HUES6 (cell line): ENCODE data around the gene VIP.
"Not testable (repeated sequence)": the region's sequence is repeated elsewhere in the genome, so short reads cannot be mapped to it uniquely, and the experiment has no call there.

Experiments used
- H3K27ac ChIP-seq: 2 replicates; pipeline ENCODE4 v1.7.0; 2013; ENCODE audit warnings: low read depth, mild to moderate bottlenecking, low read length, inconsistent platforms
- H3K27me3 ChIP-seq: 2 replicates; pipeline ENCODE4 v1.6.1; 2013; ENCODE audit warnings: low read length; ENCODE audit not compliant: control insufficient read depth, insufficient read depth
- H3K36me3 ChIP-seq: 2 replicates; pipeline ENCODE4 v1.6.1; 2013; ENCODE audit warnings: low read length; ENCODE audit not compliant: control insufficient read depth, insufficient read depth
- H3K4me1 ChIP-seq: 2 replicates; pipeline ENCODE4 v1.6.1; 2013; ENCODE audit warnings: low read length; ENCODE audit not compliant: control insufficient read depth, insufficient read depth
- H3K4me3 ChIP-seq: 2 replicates; pipeline ENCODE4 v1.5.1; 2013; ENCODE audit warnings: low read depth, low read length
- H3K9ac ChIP-seq: one replicate; pipeline ENCODE4 v1.6.1; 2013; ENCODE audit warnings: mild to moderate bottlenecking, low read length
- H3K9me3 ChIP-seq: 2 replicates; pipeline ENCODE4 v1.6.1; 2013; ENCODE audit warnings: low read depth, low read length; ENCODE audit not compliant: control insufficient read depth, insufficient read depth

The VIP gene

GRCh38 chr6:152750694-152751093 lies at the start of gene VIP:
Gene VIP, plus strand, starts transcription at chr6:152750797. Its CDS starts 1,381 bp downstream, at chr6:152752178.
- H3K27me3 ChIP-seq: no peaks in the 10 kb centered on the region
- H3K36me3 ChIP-seq: no peaks in the 10 kb centered on the region
- H3K27ac ChIP-seq: no peak within 1 kb of the TSS
- H3K4me3 ChIP-seq: no peak within 1 kb of the TSS
- H3K9ac ChIP-seq: no peak within 1 kb of the TSS
- no peaks in the 10 kb centered on the region for H3K4me1 ChIP-seq
- no peaks in the 10 kb centered on the region for H3K9me3 ChIP-seq

- peak overlapping the region; percentile 6 for H3K9ac ChIP-seq
- no peak overlapping the region for H3K4me3 ChIP-seq
- no peaks in the 10 kb centered on the region for H3K9me3 ChIP-seq
These were observed 49.3 kb upstream of the VIP start for GRCh38 chr6:152701081-152701862.

GRCh38 chr6:152701863-152702401 lies 48.7 kb upstream of the VIP start:
- Histone ChIP-seq H3K9me3 (no peaks in the 10 kb centered on the region), H3K4me3 (no peak overlapping the region), H3K9ac (no peak overlapping the region), H3K27me3 (no peaks in the 10 kb centered on the region), H3K4me1 (peaks cover 17% of the 10 kb centered on the region), H3K27ac (no peak overlapping the region), H3K36me3 (no peaks in the 10 kb centered on the region)

More at GRCh38 chr6:152701081-152701862, 49.3 kb upstream of the VIP start:
- H3K27me3 ChIP-seq: no peaks in the 10 kb centered on the region
- no peak overlapping the region for H3K27ac ChIP-seq
- H3K36me3 ChIP-seq: no peaks in the 10 kb centered on the region
- peaks cover 17% of the 10 kb centered on the region for H3K4me1 ChIP-seq

GRCh38 chr6:152703750-152704149 lies 46.8 kb upstream of the VIP start:
- not testable (repeated sequence) for H3K36me3 ChIP-seq, H3K9me3 ChIP-seq, H3K27me3 ChIP-seq, H3K27ac ChIP-seq, H3K9ac ChIP-seq, H3K4me3 ChIP-seq
- peaks cover 17% of the 10 kb centered on the region for H3K4me1 ChIP-seq

GRCh38 chr6:152705327-152705726 lies 45.3 kb upstream of the VIP start:
- H3K36me3 ChIP-seq: no peaks in the 10 kb centered on the region
- H3K27ac ChIP-seq: no peak overlapping the region
- no peaks in the 10 kb centered on the region for H3K27me3 ChIP-seq
- H3K4me1 ChIP-seq: peaks cover 14% of the 10 kb centered on the region
- H3K9me3 ChIP-seq: peaks cover 4% of the 10 kb centered on the region; the same call in 1 of the 2 replicates
- H3K4me3 ChIP-seq: no peak overlapping the region
- no peak overlapping the region for H3K9ac ChIP-seq

GRCh38 chr6:152716322-152716721 lies 34.3 kb upstream of the VIP start:
- Histone ChIP-seq H3K9ac (no peak overlapping the region), H3K4me1 (no peaks in the 10 kb centered on the region; the same call in 1 of the 2 replicates), H3K9me3 (no peaks in the 10 kb centered on the region; the same call in 1 of the 2 replicates), H3K36me3 (no peaks in the 10 kb centered on the region), H3K4me3 (no peak overlapping the region), H3K27me3 (no peaks in the 10 kb centered on the region), H3K27ac (no peak overlapping the region)

GRCh38 chr6:152720974-152721373 lies 29.6 kb upstream of the VIP start:
- H3K4me3 ChIP-seq: no peak overlapping the region
- H3K27me3 ChIP-seq: no peaks in the 10 kb centered on the region
- no peaks in the 10 kb centered on the region; the same call in 1 of the 2 replicates for H3K4me1 ChIP-seq
- H3K9me3 ChIP-seq: no peaks in the 10 kb centered on the region
- no peak overlapping the region for H3K9ac ChIP-seq
- H3K27ac ChIP-seq: no peak overlapping the region
- H3K36me3 ChIP-seq: no peaks in the 10 kb centered on the region

- H3K9me3 ChIP-seq: no peaks in the 10 kb centered on the region
- H3K4me3 ChIP-seq: no peak overlapping the region
- H3K9ac ChIP-seq: no peak overlapping the region
- no peak overlapping the region for H3K27ac ChIP-seq
- no peaks in the 10 kb centered on the region for H3K36me3 ChIP-seq
- H3K4me1 ChIP-seq: no peaks in the 10 kb centered on the region; the same call in 1 of the 2 replicates
- no peaks in the 10 kb centered on the region for H3K27me3 ChIP-seq
These were observed 28.6 kb upstream of the VIP start for GRCh38 chr6:152721956-152722355.

- Histone ChIP-seq H3K27ac (no peak overlapping the region), H3K4me3 (no peak overlapping the region), H3K36me3 (no peaks in the 10 kb centered on the region), H3K27me3 (no peaks in the 10 kb centered on the region), H3K4me1 (no peaks in the 10 kb centered on the region), H3K9me3 (no peaks in the 10 kb centered on the region), H3K9ac (no peak overlapping the region)
These were observed 27.2 kb upstream of the VIP start for GRCh38 chr6:152723398-152723797.

GRCh38 chr6:152726313-152726712 lies 24.3 kb upstream of the VIP start:
- H3K4me1 ChIP-seq: no peaks in the 10 kb centered on the region
- no peaks in the 10 kb centered on the region for H3K27me3 ChIP-seq

GRCh38 chr6:152727507-152727906 lies 23.1 kb upstream of the VIP start:
- no peaks in the 10 kb centered on the region; the same call in 1 of the 2 replicates for H3K9me3 ChIP-seq
- H3K27ac ChIP-seq: no peak overlapping the region
- H3K27me3 ChIP-seq: no peaks in the 10 kb centered on the region
- H3K4me3 ChIP-seq: no peak overlapping the region
- no peaks in the 10 kb centered on the region for H3K4me1 ChIP-seq
- no peaks in the 10 kb centered on the region for H3K36me3 ChIP-seq
- no peak overlapping the region for H3K9ac ChIP-seq

More at GRCh38 chr6:152726313-152726712, 24.3 kb upstream of the VIP start:
- no peaks in the 10 kb centered on the region for H3K36me3 ChIP-seq
- H3K27ac ChIP-seq: no peak overlapping the region
- H3K9me3 ChIP-seq: no peaks in the 10 kb centered on the region
- H3K9ac ChIP-seq: no peak overlapping the region
- H3K4me3 ChIP-seq: no peak overlapping the region
